Neural crest cell (in vitro differentiated cells): ENCODE data around the gene DUSP12. TPM values are rescaled to one million over a fixed set of nuclear protein-coding genes. Genes with fewer than 3 reads are reported as not detected.

ENCODE experiments used
- DNase-seq: peaks from one replicate; pipeline ENCODE4 v3.0.0; 2021; ENCODE audit warnings: low read depth, mixed read lengths, low spot score
- H3K27ac Mint-ChIP-seq: one replicate; pipeline ENCODE4 v1.8.0; 2021; ENCODE audit warnings: mild to moderate bottlenecking, mixed read lengths; ENCODE audit not compliant: unreplicated experiment
- H3K27me3 Mint-ChIP-seq: 2 replicates; pipeline ENCODE4 v1.8.0; 2021; ENCODE audit warnings: low read depth, mild to moderate bottlenecking, mixed read lengths
- H3K36me3 Mint-ChIP-seq: 2 replicates; pipeline ENCODE4 v1.8.0; 2021; ENCODE audit warnings: low read depth, mild to moderate bottlenecking, mixed read lengths
- H3K4me1 Mint-ChIP-seq: 2 replicates; pipeline ENCODE4 v1.8.0; 2021; ENCODE audit warnings: mixed read lengths
- H3K4me3 Mint-ChIP-seq: one replicate; pipeline ENCODE4 v1.8.0; 2021; ENCODE audit warnings: mild to moderate bottlenecking, mixed read lengths
- H3K9me3 Mint-ChIP-seq: 2 replicates; pipeline ENCODE4 v1.8.0; 2021; ENCODE audit warnings: mixed read lengths
- CTCF ChIP-seq: fragments of 200-600 bp; sonication (generic); conservative IDR thresholded peaks from 2 replicates; pipeline ENCODE4 v1.5.0; 2021; ENCODE audit warnings: antibody characterized with exemption, mild to moderate bottlenecking
- total RNA-seq: library from RNA; stranded (reverse); gene quantifications from 2 replicates; pipeline ENCODE4 v1.2.1, GENCODE V29; 2021

Gene DUSP12
- total RNA-seq, 1 donor from 2014 or later = 39.8 TPM

GRCh38 chr1:161737625-161738024, 12.0 kb upstream of the DUSP12 start:
- Mint-ChIP-seq H3K36me3 (no peaks in the 10 kb centered on the region), H3K27me3 (peaks cover 77% of the 10 kb centered on the region), H3K4me1 (no peaks in the 10 kb centered on the region), H3K27ac (no peak overlapping the region), H3K9me3 (no peaks in the 10 kb centered on the region), H3K4me3 (no peak overlapping the region)
- TF ChIP-seq CTCF = no peak
- DNase-seq = no peak

- H3K27ac Mint-ChIP-seq = no peak overlapping the region
- H3K36me3 Mint-ChIP-seq = no peaks in the 10 kb centered on the region
- no peak for DNase-seq
- H3K27me3 Mint-ChIP-seq = peaks cover 72% of the 10 kb centered on the region
- H3K9me3 Mint-ChIP-seq = no peaks in the 10 kb centered on the region
- H3K4me1 Mint-ChIP-seq = peaks cover under 1% of the 10 kb centered on the region
- TF ChIP-seq CTCF = peak; percentile 65
- H3K4me3 Mint-ChIP-seq = no peak overlapping the region
These were observed 10.8 kb upstream of the DUSP12 start for GRCh38 chr1:161738627-161739287.

GRCh38 chr1:161739865-161740566, 9.6 kb upstream of the DUSP12 start:
- no peak overlapping the region for H3K4me3 Mint-ChIP-seq
- H3K36me3 Mint-ChIP-seq = no peaks in the 10 kb centered on the region
- H3K27me3 Mint-ChIP-seq = peaks cover 67% of the 10 kb centered on the region
- H3K9me3 Mint-ChIP-seq = no peaks in the 10 kb centered on the region
- no peak for DNase-seq
- no peak overlapping the region for H3K27ac Mint-ChIP-seq
- H3K4me1 Mint-ChIP-seq = peaks cover 5% of the 10 kb centered on the region
- no peak for TF ChIP-seq CTCF

- Mint-ChIP-seq H3K4me1 (peaks cover 5% of the 10 kb centered on the region), H3K9me3 (no peaks in the 10 kb centered on the region), H3K4me3 (no peak overlapping the region), H3K27me3 (peaks cover 64% of the 10 kb centered on the region), H3K36me3 (no peaks in the 10 kb centered on the region), H3K27ac (no peak overlapping the region)
- TF ChIP-seq CTCF = no peak
- no peak for DNase-seq
These were observed 8.7 kb upstream of the DUSP12 start for GRCh38 chr1:161740921-161741320.

GRCh38 chr1:161743231-161743630, 6.4 kb upstream of the DUSP12 start:
- Mint-ChIP-seq H3K27me3 (peaks cover 55% of the 10 kb centered on the region), H3K4me1 (peaks cover 5% of the 10 kb centered on the region), H3K27ac (no peak overlapping the region), H3K36me3 (no peaks in the 10 kb centered on the region), H3K9me3 (no peaks in the 10 kb centered on the region), H3K4me3 (no peak overlapping the region)
- no peak for DNase-seq
- no peak for TF ChIP-seq CTCF
